DMS153 treated with DMSO at 0.1 percent for 48 hours (cell line): ENCODE measurements around the gene AP1G2.
A peak's percentile ranks its signal among the peaks of the same experiment; 100 is the strongest.
"Not testable (repeated sequence)": the region's sequence is repeated elsewhere in the genome, so short reads cannot be mapped to it uniquely, and the experiment has no call there.

Source experiments
- DNase-seq: peaks from one replicate; lab custom pipeline; 2025; ENCODE audit not compliant: unreplicated experiment; lab: John Stamatoyannopoulos, UW

The AP1G2 gene

GRCh38 chr14:23539248-23540140, 28.1 kb downstream of the AP1G2 start:
- DNase-seq = peak; percentile 36

DNA sequence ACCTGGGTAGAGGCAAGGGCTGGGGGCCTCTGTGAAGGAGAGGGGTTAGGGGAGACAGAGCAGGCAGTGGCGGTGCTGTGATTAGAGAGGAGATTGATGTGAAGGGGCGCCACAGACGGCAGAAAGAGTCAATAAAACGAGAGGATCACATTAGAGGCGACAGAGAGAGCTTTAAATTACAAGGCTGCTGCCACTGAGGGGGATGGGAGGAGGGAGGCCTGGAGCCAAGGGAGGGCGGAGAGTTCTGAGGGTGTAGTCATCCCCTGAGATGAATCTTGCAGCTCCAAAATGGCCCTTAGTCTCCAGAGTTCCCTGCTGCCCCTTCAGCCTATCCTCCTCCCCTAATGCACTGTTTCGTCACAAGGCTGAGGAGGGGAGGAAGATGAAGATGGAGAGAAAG, 28.8 kb downstream of the AP1G2 start:
- peak; percentile 13 for DNase-seq

GRCh38 chr14:23538050-23538718, 29.4 kb downstream of the AP1G2 start:
- no peak for DNase-seq

- DNase-seq = no peak
Observed at GRCh38 chr14:23537351-23538049, 30.1 kb downstream of the AP1G2 start.

GRCh38 chr14:23536906-23537305, 30.7 kb downstream of the AP1G2 start:
- DNase-seq = not testable (repeated sequence)

DNA sequence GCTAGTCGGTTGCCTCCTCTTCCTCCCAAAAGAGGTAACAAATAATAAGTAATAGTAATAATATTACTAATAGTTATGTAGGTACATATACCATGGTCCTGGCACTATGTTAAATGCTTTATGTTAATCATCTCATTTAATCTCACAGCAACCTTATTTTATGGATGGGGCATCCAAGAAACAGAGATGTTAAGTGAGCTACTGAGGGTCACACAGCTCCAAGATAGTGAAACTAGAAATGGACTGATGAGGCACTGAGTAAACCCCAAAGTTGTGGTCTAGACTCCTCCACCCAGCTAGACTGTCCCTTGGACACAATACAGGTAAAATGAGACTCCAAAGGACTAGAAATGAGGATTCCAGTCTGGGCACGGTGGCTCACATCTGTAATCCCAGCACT, 31.1 kb downstream of the AP1G2 start:
- DNase-seq = no peak

- DNase-seq = no peak
Observed at GRCh38 chr14:23535943-23536342, 31.6 kb downstream of the AP1G2 start.

DNA sequence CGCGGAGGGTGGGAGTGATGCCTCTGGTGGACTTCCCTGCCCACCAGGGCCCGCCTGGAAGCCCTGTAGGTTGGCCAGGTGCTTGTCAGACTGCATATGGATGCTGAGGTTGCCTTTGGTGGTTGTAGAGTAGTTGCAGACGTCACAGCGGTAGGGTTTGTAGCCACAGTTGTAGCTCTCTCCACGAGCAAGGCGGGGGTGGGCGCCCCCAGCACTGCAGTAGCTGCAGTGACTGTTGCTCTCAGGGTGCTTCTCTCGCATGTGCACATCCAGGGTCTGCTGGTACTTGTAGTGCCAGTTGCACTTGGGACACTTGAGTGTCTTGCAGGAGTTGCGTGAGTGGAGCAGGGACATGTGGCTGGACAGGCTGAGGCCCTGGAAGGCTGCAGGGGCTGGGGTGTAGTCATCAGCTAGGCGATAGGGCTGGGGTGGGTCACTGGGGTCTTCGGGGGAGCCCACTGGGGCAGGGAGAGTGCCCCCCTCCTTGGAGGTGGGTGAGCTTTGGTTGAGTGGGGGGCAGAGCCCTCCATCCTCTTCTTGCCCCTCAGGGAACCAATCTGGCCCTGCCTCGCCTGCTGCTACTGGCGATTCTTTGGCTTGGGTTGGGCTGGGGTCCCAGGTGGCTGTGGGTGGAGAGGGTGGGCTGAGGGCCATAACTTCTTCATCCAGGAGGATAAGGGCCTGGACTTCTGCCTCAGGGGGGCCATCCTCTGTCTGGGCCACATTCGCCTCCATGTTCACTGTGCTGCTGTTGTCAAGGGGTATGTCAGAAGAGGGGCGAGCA, 33.7 kb downstream of the AP1G2 start:
- DNase-seq = no peak

GRCh38 chr14:23532658-23533057, 34.9 kb downstream of the AP1G2 start:
- DNase-seq = no peak

DNA sequence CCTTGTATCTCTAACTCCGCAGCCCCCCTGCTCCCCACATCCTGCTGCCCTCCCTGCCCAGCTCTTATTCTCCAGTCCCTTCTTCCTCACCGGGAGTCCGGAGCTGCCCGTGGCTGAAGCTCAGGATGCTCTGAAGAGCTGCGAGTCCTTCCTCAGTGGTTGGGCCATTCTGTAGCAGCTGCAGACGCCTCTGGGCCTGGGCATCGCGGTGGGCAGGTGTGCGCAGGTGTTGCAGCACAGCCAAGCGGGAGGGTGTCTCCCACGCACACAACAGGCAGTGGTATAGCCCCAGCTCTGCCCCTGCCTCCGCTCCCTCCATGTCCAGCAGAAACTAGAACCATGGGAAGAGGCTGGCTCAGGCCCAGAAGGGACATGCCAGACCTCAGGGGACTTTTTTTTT, 36.2 kb downstream of the AP1G2 start:
- DNase-seq = no peak

- DNase-seq = no peak
Observed at GRCh38 chr14:23530375-23531055, 37.1 kb downstream of the AP1G2 start.

GRCh38 chr14:23529016-23529415, 38.6 kb downstream of the AP1G2 start:
- DNase-seq = no peak

- DNase-seq = no peak
Observed at GRCh38 chr14:23528555-23528954, 39.0 kb downstream of the AP1G2 start.

DNA sequence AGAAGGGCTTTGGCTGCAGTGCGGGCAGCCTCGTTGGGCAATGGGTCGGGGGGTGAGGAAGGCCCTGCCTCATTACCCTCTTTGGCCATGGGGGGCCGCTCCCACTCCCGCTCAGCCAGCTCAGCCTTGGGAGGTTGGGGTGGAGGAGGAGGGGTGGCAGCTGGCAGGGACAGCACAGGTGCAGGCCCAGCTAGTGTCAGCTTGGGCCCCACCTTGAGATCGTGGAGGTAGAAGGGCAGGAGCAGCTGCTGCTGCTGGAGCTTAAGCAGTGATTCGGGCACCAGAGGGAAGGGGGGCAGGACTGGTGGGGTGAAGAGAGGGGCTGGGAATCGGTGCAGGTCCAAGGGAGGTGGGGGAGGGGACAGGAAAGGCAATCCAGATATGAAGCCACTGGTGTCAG, 42.0 kb downstream of the AP1G2 start:
- DNase-seq = no peak

DNA sequence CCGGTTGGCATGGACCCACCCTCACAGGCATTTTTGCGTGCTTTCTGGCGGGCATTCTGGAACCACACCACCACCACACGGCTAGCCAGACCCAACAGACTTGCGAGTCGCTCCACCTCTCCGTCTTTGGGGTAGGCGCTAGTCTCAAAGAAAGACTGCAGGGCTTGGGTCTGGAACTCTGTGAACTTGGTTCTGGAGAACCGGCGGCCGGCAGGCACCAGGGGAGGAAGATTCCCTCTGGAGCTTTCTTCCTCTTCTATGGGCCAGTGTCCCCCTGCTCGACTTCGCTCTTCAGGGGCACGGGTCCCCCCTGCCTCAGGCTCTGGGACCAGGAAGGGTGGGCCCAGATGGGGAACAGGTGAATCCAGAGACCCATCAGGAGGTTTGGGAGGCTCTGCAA, 42.6 kb downstream of the AP1G2 start:
- no peak for DNase-seq

GRCh38 chr14:23523229-23524016, 44.2 kb downstream of the AP1G2 start:
- DNase-seq = no peak

- no peak for DNase-seq
Observed at GRCh38 chr14:23522643-23523198, 44.9 kb downstream of the AP1G2 start.

DNA sequence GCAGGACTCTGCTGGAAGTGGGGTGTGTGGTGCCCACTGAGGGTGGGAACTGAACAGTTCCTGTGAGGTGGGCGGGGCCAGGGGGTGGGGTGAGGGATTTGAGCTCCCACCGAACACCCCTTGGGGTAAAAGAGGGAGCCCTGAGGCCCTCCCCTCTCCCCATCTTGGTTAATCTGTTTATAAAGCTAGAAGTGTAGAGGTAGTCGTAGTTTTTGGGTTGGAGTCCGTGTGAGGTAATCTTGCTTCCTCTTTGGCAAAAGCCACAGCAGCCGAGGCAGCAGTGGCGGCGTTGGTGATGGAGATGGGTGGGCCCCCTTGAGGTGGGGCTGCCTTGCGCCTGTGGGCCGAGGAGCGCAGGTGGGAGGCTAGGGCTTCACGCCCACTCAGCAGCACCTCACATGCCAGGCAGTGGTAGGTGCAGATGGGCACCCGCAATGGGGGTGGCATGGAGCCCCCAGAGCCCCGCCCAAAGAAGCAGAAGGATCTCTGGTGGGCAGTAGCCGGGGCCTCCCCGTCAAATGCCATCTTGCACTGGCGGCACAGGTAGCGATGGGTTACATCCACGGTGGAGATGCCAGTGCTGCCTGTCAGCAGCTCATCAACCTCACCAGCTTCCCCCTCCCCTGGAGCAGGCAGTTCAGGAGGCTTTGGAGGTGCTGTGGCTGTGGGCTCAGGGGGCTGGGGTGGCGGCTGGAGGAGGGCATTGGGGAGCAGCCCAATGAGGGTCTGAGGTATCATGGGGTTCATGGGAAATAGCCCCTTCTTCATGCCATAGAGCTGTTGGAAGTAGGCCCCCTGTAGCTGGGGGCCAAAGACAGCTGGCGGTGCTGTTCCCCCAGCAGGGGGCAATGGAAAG, 45.6 kb downstream of the AP1G2 start:
- no peak for DNase-seq
